Osteoblast (primary cell): ENCODE measurements around the gene CAND2. TPM values are rescaled to one million over a fixed set of nuclear protein-coding genes. Genes with fewer than 3 reads are reported as not detected.

Source experiments
- DNase-seq: peaks from one replicate; pipeline ENCODE4 v3.0.0; 2011; ENCODE audit warnings: low spot score, mixed read lengths; ENCODE audit not compliant: insufficient read length; ENCODE audit errors: missing footprints
- H2AFZ ChIP-seq: 2 replicates; pipeline ENCODE4 v1.6.0; 2011; ENCODE audit warnings: mild to moderate bottlenecking, low read length
- H3K27ac ChIP-seq: 2 replicates; pipeline ENCODE4 v1.5.1; 2011; ENCODE audit warnings: mild to moderate bottlenecking, low read depth, low read length, moderate library complexity
- H3K27me3 ChIP-seq: 2 replicates; pipeline ENCODE4 v1.6.0; 2012; ENCODE audit warnings: mild to moderate bottlenecking, control low read depth, inconsistent platforms, low read length, moderate library complexity; ENCODE audit not compliant: insufficient read depth
- H3K36me3 ChIP-seq: 2 replicates; pipeline ENCODE4 v1.5.1; 2011; ENCODE audit warnings: mild to moderate bottlenecking, low read length, control low read depth, moderate library complexity; ENCODE audit not compliant: insufficient read depth
- H3K4me1 ChIP-seq: 2 replicates; pipeline ENCODE4 v1.5.1; 2011; ENCODE audit warnings: mild to moderate bottlenecking, low read length, control low read depth, moderate library complexity; ENCODE audit not compliant: insufficient read depth
- H3K4me2 ChIP-seq: 2 replicates; pipeline ENCODE4 v1.6.0; 2011; ENCODE audit warnings: mild to moderate bottlenecking, low read length; ENCODE audit not compliant: insufficient read depth
- H3K4me3 ChIP-seq: fragments of 200-600 bp; sonication (generic); 3 replicates; pipeline ENCODE4 v1.5.1; 2012; ENCODE audit warnings: mild to moderate bottlenecking, low read length, inconsistent platforms; ENCODE audit not compliant: insufficient read depth
- H3K79me2 ChIP-seq: 2 replicates; pipeline ENCODE4 v1.6.0; 2012; ENCODE audit warnings: mild to moderate bottlenecking, low read length, control low read depth, inconsistent platforms; ENCODE audit not compliant: insufficient read depth
- H3K9me3 ChIP-seq: 2 replicates; pipeline ENCODE4 v1.5.1; 2011; ENCODE audit warnings: low read depth, low read length, control low read depth
- H4K20me1 ChIP-seq: 2 replicates; pipeline ENCODE4 v1.6.0; 2012; ENCODE audit warnings: mild to moderate bottlenecking, low read length, control low read depth; ENCODE audit not compliant: insufficient read depth
- total RNA-seq: library from RNA; depleted of rRNA; stranded (reverse); fragments of >200 nt; gene quantifications from 2 replicates; pipeline ENCODE4 v1.2.3, GENCODE V29; 2012
- TF ChIP-seq, protein P1 (sequence below): IDR thresholded peaks from 2 replicates; pipeline ENCODE4 v1.5.1; 2011; ENCODE audit warnings: mild to moderate bottlenecking, low read depth, low read length, moderate library complexity; ENCODE audit errors: extremely low read depth

The CAND2 gene
- total RNA-seq, 1 donor, result 1.4 TPM

DNA sequence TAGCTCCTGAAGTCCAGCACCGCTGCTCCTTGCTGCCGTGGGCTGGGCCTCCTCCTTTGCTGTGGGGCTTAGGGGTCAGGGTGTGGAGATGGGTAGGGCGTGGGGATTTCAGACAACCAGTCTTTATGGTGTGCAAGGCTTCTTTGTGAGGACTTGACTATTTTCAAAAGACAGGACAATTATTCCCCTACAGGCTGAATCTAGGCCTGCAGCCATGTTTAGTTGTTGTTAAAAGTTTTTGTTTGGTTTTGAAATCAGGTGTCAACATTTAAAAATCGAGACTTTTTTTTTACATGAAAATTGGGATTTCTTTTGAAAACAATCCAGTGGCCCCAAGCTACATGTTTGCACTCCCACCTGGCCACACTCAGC is 34.3 kb downstream of the CAND2 start:
- Histone ChIP-seq H3K4me2 (no peak overlapping the region), H3K4me3 (no peak overlapping the region), H3K36me3 (peaks cover 51% of the 10 kb centered on the region), H2AFZ (no peak overlapping the region), H3K79me2 (no peaks in the 10 kb centered on the region), H3K27me3 (no peaks in the 10 kb centered on the region), H4K20me1 (peaks cover 27% of the 10 kb centered on the region), H3K4me1 (peaks cover 3% of the 10 kb centered on the region), H3K27ac (no peak overlapping the region), H3K9me3 (no peaks in the 10 kb centered on the region)
- TF ChIP-seq, protein P1, sequence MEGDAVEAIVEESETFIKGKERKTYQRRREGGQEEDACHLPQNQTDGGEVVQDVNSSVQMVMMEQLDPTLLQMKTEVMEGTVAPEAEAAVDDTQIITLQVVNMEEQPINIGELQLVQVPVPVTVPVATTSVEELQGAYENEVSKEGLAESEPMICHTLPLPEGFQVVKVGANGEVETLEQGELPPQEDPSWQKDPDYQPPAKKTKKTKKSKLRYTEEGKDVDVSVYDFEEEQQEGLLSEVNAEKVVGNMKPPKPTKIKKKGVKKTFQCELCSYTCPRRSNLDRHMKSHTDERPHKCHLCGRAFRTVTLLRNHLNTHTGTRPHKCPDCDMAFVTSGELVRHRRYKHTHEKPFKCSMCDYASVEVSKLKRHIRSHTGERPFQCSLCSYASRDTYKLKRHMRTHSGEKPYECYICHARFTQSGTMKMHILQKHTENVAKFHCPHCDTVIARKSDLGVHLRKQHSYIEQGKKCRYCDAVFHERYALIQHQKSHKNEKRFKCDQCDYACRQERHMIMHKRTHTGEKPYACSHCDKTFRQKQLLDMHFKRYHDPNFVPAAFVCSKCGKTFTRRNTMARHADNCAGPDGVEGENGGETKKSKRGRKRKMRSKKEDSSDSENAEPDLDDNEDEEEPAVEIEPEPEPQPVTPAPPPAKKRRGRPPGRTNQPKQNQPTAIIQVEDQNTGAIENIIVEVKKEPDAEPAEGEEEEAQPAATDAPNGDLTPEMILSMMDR, result no peak
- DNase-seq, result no peak

DNA sequence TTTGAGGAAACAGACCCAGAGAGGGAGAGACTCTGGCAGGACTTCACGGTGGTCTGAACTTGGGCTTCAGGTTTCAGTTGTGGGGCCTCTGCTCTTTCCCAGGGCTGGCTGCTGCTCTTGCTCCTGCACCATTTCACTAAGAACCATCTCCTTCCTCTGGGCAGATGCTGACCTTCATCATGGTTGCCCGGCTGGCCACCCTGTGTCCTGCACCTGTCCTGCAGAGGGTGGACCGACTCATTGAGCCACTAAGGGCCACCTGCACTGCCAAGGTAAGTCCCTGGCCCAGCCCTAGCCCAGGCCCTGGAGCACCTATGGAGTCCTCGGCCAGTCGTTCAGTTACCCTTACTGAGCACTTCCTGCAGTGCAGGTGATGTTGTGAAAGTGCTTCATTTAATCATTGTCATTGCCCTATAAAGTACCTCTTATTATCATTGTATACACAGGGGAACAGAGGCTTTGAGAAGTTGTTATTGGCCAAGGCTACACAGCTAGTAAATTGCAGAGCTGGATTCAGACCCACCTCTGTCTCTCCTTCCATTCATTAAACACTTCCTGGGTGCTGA is 34.9 kb downstream of the CAND2 start:
- H3K4me2 ChIP-seq, result no peak overlapping the region
- H3K4me1 ChIP-seq, result peaks cover 3% of the 10 kb centered on the region
- peaks cover 57% of the 10 kb centered on the region for H3K36me3 ChIP-seq
- DNase-seq, result no peak
- no peak overlapping the region for H3K27ac ChIP-seq
- no peaks in the 10 kb centered on the region for H3K27me3 ChIP-seq
- TF ChIP-seq, protein P1, result no peak
- no peaks in the 10 kb centered on the region for H3K9me3 ChIP-seq
- H4K20me1 ChIP-seq, result peaks cover 33% of the 10 kb centered on the region
- H3K79me2 ChIP-seq, result peaks cover 5% of the 10 kb centered on the region
- no peak overlapping the region for H2AFZ ChIP-seq
- no peak overlapping the region for H3K4me3 ChIP-seq

DNA sequence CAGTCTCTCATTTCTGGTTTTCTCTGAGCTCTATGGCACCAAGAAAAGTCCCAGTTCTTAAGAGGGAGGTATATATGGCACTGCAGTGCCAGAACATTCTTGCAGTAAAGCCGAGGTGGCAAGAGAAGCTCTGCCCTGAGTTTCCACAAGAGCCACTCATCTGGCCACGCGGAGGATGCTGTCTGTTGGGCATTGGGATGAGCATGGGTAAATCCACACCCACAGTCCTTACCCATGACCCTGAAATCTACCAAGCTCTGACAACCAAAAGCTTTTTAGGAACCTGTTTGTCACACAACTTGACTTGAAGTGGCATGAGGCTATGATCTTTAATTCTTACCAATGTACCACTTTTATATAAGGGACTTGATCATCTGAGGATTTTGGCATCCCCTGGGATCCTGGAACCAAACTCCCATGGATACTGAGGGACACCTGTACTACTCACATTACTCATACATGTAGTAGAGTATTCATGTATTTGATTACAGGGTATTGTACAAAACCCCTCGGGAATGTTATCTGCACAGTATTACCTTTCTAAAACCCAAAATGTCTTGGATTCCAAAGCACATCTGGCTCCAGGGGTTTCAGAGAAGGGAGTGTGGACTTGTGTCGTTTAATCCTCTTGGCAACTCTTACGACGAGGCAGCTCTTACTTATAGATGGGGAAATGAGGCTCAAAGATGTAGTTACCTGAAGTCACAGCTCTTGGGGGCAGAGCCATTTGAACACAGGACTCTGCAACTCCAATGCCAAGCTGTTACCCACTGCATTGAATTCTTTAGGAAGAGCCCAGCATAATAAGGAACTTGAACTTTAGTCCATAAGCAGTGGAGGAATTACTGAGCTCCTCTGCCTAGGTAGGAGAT is 36.1 kb downstream of the CAND2 start:
- Histone ChIP-seq H3K4me1 (peaks cover 3% of the 10 kb centered on the region), H3K27me3 (no peaks in the 10 kb centered on the region), H3K9me3 (no peaks in the 10 kb centered on the region), H3K4me2 (no peak overlapping the region), H3K27ac (no peak overlapping the region), H3K36me3 (peaks cover 69% of the 10 kb centered on the region), H4K20me1 (peaks cover 45% of the 10 kb centered on the region), H3K4me3 (no peak overlapping the region), H2AFZ (no peak overlapping the region), H3K79me2 (peaks cover 17% of the 10 kb centered on the region)
- TF ChIP-seq, protein P1, result no peak
- DNase-seq, result no peak
